ENCODE results near the gene KIAA2012. TPM values are rescaled to one million over a fixed set of nuclear protein-coding genes. Genes with fewer than 3 reads are reported as not detected.

Gene KIAA2012
- total RNA-seq, 1 experiment from 2014 or later = not detected

- Mint-ChIP-seq H3K9me3 (ENCODE audit: low read depth, unreplicated experiment) (no peaks in the 10 kb centered on the region), H3K27me3 (ENCODE audit: unreplicated experiment) (no peaks in the 10 kb centered on the region), H3K4me1 (ENCODE audit: low read depth, unreplicated experiment) (peaks cover 13% of the 10 kb centered on the region), H3K27ac (ENCODE audit: unreplicated experiment) (no peak overlapping the region), H3K4me3 (ENCODE audit: low read depth, unreplicated experiment) (no peak overlapping the region), H3K36me3 (ENCODE audit: insufficient read depth, unreplicated experiment) (no peaks in the 10 kb centered on the region)
- CTCF ChIA-PET = no interaction called here
- no peak for DNase-seq
- intact Hi-C loops (cut with micrococcal nuclease; ENCODE audit: unreplicated experiment) = no loop called here
- BruUV-seq (replicated peaks) = no TSS peak
- no peak for TF ChIP-seq CTCF (IDR thresholded peaks at IDR 0.05; ENCODE audit: unreplicated experiment)
These were observed 96.1 kb downstream of the KIAA2012 start for GRCh38 chr2:202169131-202169530.

GRCh38 chr2:202169832-202170424 lies 96.9 kb downstream of the KIAA2012 start:
- Mint-ChIP-seq H3K4me3 (ENCODE audit: low read depth, unreplicated experiment) (no peak overlapping the region), H3K4me1 (ENCODE audit: low read depth, unreplicated experiment) (peaks cover 13% of the 10 kb centered on the region), H3K9me3 (ENCODE audit: low read depth, unreplicated experiment) (no peaks in the 10 kb centered on the region), H3K36me3 (ENCODE audit: insufficient read depth, unreplicated experiment) (no peaks in the 10 kb centered on the region), H3K27me3 (ENCODE audit: unreplicated experiment) (no peaks in the 10 kb centered on the region), H3K27ac (ENCODE audit: unreplicated experiment) (no peak overlapping the region)
- no peak for DNase-seq
- no peak for TF ChIP-seq CTCF (IDR thresholded peaks at IDR 0.05; ENCODE audit: unreplicated experiment)
- intact Hi-C loops (cut with micrococcal nuclease; ENCODE audit: unreplicated experiment) = no loop called here
- no TSS peak for BruUV-seq (replicated peaks)
- CTCF ChIA-PET = no interaction called here

- no peaks in the 10 kb centered on the region for H3K36me3 Mint-ChIP-seq (ENCODE audit: insufficient read depth, unreplicated experiment)
- no peak overlapping the region for H3K4me3 Mint-ChIP-seq (ENCODE audit: low read depth, unreplicated experiment)
- CTCF ChIA-PET = no interaction called here
- intact Hi-C loops (cut with micrococcal nuclease; ENCODE audit: unreplicated experiment) = no loop called here
- no peak overlapping the region for H3K27ac Mint-ChIP-seq (ENCODE audit: unreplicated experiment)
- H3K27me3 Mint-ChIP-seq (ENCODE audit: unreplicated experiment) = no peaks in the 10 kb centered on the region
- BruUV-seq (replicated peaks) = no TSS peak
- no peak for TF ChIP-seq CTCF (IDR thresholded peaks at IDR 0.05; ENCODE audit: unreplicated experiment)
- H3K9me3 Mint-ChIP-seq (ENCODE audit: low read depth, unreplicated experiment) = no peaks in the 10 kb centered on the region
- peaks cover 13% of the 10 kb centered on the region for H3K4me1 Mint-ChIP-seq (ENCODE audit: low read depth, unreplicated experiment)
- no peak for DNase-seq
These were observed 98.3 kb downstream of the KIAA2012 start for GRCh38 chr2:202171241-202171825.

GRCh38 chr2:202172439-202173211 lies 99.6 kb downstream of the KIAA2012 start:
- CTCF ChIA-PET = interaction anchor here (0.5 kb wide), 1 partner anchor 697 kb away, joined by 4 read pairs; no protein-coding TSS in a partner anchor
- Mint-ChIP-seq H3K27ac (ENCODE audit: unreplicated experiment) (peak overlapping the region; percentile 67), H3K4me1 (ENCODE audit: low read depth, unreplicated experiment) (peaks cover 13% of the 10 kb centered on the region), H3K4me3 (ENCODE audit: low read depth, unreplicated experiment) (no peak overlapping the region), H3K36me3 (ENCODE audit: insufficient read depth, unreplicated experiment) (no peaks in the 10 kb centered on the region), H3K9me3 (ENCODE audit: low read depth, unreplicated experiment) (no peaks in the 10 kb centered on the region), H3K27me3 (ENCODE audit: unreplicated experiment) (no peaks in the 10 kb centered on the region)
- peak; percentile 37 for DNase-seq
- intact Hi-C loops (cut with micrococcal nuclease; ENCODE audit: unreplicated experiment) = no loop called here
- no peak for TF ChIP-seq CTCF (IDR thresholded peaks at IDR 0.05; ENCODE audit: unreplicated experiment)
- BruUV-seq (replicated peaks) = no TSS peak

Measured in Calu3 (cell line).